ENCODE data around the gene ATAD3C. TPM values are rescaled to one million over a fixed set of nuclear protein-coding genes. Genes with fewer than 3 reads are reported as not detected.

Gene ATAD3C
- total and polyA plus RNA-seq, 2 of the 8 experiments (the other 6 are each of a cell fraction or from before 2014, with no cell fraction given) = 2.0 to 2.7 TPM

GRCh38 chr1:1437904-1438376, 11.5 kb upstream of the ATAD3C start:
- 80% methylated on average over 11 of the region's 11 CpGs; no CpG with 5 or more reads in 1 of the 2 experiments for WGBS, 2 experiments (ENCODE audit: extremely low coverage in 1 of 2, insufficient coverage in 1 of 2, insufficient read length in 1 of 2, insufficient replicate concordance in 2 of 2, low coverage in 1 of 2, low lambda C conversion rate in 2 of 2, missing lambda C conversion rate in 1 of 2)
- H4K8ac ChIP-seq (ENCODE audit: extremely low read depth, insufficient read depth, low read length) = no peak overlapping the region
- no peak overlapping the region for H3K18ac ChIP-seq (ENCODE audit: extremely low read depth, low read length)
- H2BK12ac ChIP-seq (ENCODE audit: low read depth, low read length) = no peak overlapping the region
- no peaks in the 10 kb centered on the region for H3K79me1 ChIP-seq (ENCODE audit: low read depth, low read length)
- H3K9me3 ChIP-seq (ENCODE audit: insufficient read depth in 2 of 2, low read depth in 1 of 2, low read length in 1 of 2) = no peaks in the 10 kb centered on the region
- DNase-seq (ENCODE audit: low read depth in 1 of 2, low spot score in 2 of 2) (no peak), FAIRE-seq (no peak)
- H2BK20ac ChIP-seq (ENCODE audit: low read length) = no peak overlapping the region
- no peak overlapping the region for H2BK120ac ChIP-seq (replicated peaks; ENCODE audit: low read depth, low read length)
- H2BK5ac ChIP-seq (ENCODE audit: low read depth, low read length) = no peak overlapping the region
- peaks cover 18% of the 10 kb centered on the region; the same call in 1 of the 2 replicates for H3K23me2 ChIP-seq (ENCODE audit: low read depth, low read length)
- peaks cover 0 to 3% (median 0%) of the 10 kb centered on the region in 4 experiments; a peak in 2 of 7 replicates for H3K27me3 ChIP-seq (replicated peaks in 1 of 4; ENCODE audit: control insufficient read depth in 3 of 4, extremely low read depth in 1 of 4, insufficient read depth in 3 of 4, low read length in 3 of 4)
- no peak overlapping the region for H2BK15ac ChIP-seq (ENCODE audit: low read length)
- H4K20me1 ChIP-seq (replicated peaks in 1 of 2; ENCODE audit: control insufficient read depth in 1 of 2, insufficient read depth in 2 of 2, low read length in 2 of 2) = peaks cover 4 to 7% of the 10 kb centered on the region in 2 experiments
- CTCF ChIA-PET (ENCODE audit: partially characterized antibody) = interaction anchor here (0.6 to 4.3 kb wide), 11 partner anchors 8 to 609 kb away, joined by 3 to 36 read pairs (median 5); partner anchors contain the start of genes ATAD3C and CCNL2
- POLR2A ChIA-PET (ENCODE audit: partially characterized antibody) = interaction anchor here (0.6 to 22.9 kb wide), 10 partner anchors 9 to 92 kb away, joined by 3 to 515 read pairs (median 4); partner anchors contain the start of genes ANKRD65, CCNL2, DVL1 and MRPL20
- no peak overlapping the region for H4K5ac ChIP-seq (ENCODE audit: insufficient read length, low read depth, low read length)
- H3K79me2 ChIP-seq (ENCODE audit: control insufficient read depth in 1 of 2, insufficient read depth in 2 of 2, low read length in 2 of 2) = peaks cover 0 to 8% of the 10 kb centered on the region in 2 experiments; a peak in 1 of 4 replicates
- H3K56ac ChIP-seq (replicated peaks; ENCODE audit: insufficient read length, low read depth, low read length) = no peak overlapping the region
- no peak overlapping the region for H3K4me2 ChIP-seq (ENCODE audit: insufficient read depth in 1 of 2, low read depth in 2 of 2, low read length in 2 of 2)
- TF ChIP-seq CHD1 (IDR thresholded peaks at IDR 0.05; ENCODE audit: low read depth, low read length) = no peak
- no peak for TF ChIP-seq RFX5 (IDR thresholded peaks at IDR 0.05; ENCODE audit: borderline replicate concordance, low read depth, low read length)
- no peak for TF ChIP-seq BCL11A (IDR thresholded peaks at IDR 0.05; ENCODE audit: low read depth in 2 of 2, low read length in 2 of 2)
- H3K23ac ChIP-seq (ENCODE audit: insufficient read length) = no peak overlapping the region
- no peak overlapping the region for H3K14ac ChIP-seq (ENCODE audit: insufficient read length)
- no peak overlapping the region for H3K9ac ChIP-seq (replicated peaks in 1 of 4; ENCODE audit: extremely low read depth in 1 of 4, low read depth in 3 of 4, low read length in 3 of 4)
- no peak overlapping the region for H4K91ac ChIP-seq (replicated peaks; ENCODE audit: insufficient read length, low read length)
- no peak overlapping the region for H2AFZ ChIP-seq (ENCODE audit: low read length)
- no peak overlapping the region for H3K4ac ChIP-seq (replicated peaks; ENCODE audit: insufficient read length, low read depth, low read length)
- H2AK5ac ChIP-seq (ENCODE audit: low read depth, low read length) = 0 out of 2 replicates have a peak overlapping the region, but pooled peaks have one; percentile 5
- peaks cover 0 to 7% (median 0%) of the 10 kb centered on the region in 4 experiments; a peak in 1 of 8 replicates for H3K36me3 ChIP-seq (ENCODE audit: control insufficient read depth in 2 of 4, insufficient read depth in 4 of 4, low read length in 3 of 4)
- peaks cover 0 to 31% (median 28%) of the 10 kb centered on the region in 4 experiments; a peak in 6 of 7 replicates for H3K4me1 ChIP-seq (replicated peaks in 1 of 4; ENCODE audit: control insufficient read depth in 3 of 4, insufficient read depth in 4 of 4, low read length in 3 of 4)
- H3K4me3 ChIP-seq (ENCODE audit: extremely low read depth in 1 of 4, insufficient read depth in 2 of 4, low read depth in 3 of 4, low read length in 4 of 4) = no peak overlapping the region
- H3K27ac ChIP-seq (ENCODE audit: low read depth, low read length) = no peak overlapping the region

All from H1 (cell line).